ENCODE measurements around the gene KRT83. TPM values are rescaled to one million over a fixed set of nuclear protein-coding genes. Genes with fewer than 3 reads are reported as not detected.

KRT83 gene
- total RNA-seq, 1 donor from 2014 or later, result not detected

- no peak for DNase-seq
- no peak overlapping the region for H3K4me3 Mint-ChIP-seq
- intact Hi-C loops (cut with micrococcal nuclease), result no loop called here
- peaks cover 2% of the 10 kb centered on the region for H3K36me3 Mint-ChIP-seq (ENCODE audit: low read depth)
- H3K4me1 Mint-ChIP-seq, result peaks cover 10% of the 10 kb centered on the region
- peaks cover 44% of the 10 kb centered on the region for H3K27me3 Mint-ChIP-seq
- H3K9me3 Mint-ChIP-seq, result no peaks in the 10 kb centered on the region
- no peak overlapping the region for H3K27ac Mint-ChIP-seq
Measured at GRCh38 chr12:52275686-52276085, 45.5 kb downstream of the KRT83 start.

- intact Hi-C loops (cut with micrococcal nuclease), result no loop called here
- H3K36me3 Mint-ChIP-seq (ENCODE audit: low read depth), result peaks cover 3% of the 10 kb centered on the region
- no peaks in the 10 kb centered on the region for H3K9me3 Mint-ChIP-seq
- H3K4me3 Mint-ChIP-seq, result no peak within 1 kb of the TSS
- H3K27me3 Mint-ChIP-seq, result peaks cover 44% of the 10 kb centered on the region
- H3K27ac Mint-ChIP-seq, result no peak within 1 kb of the TSS
- H3K4me1 Mint-ChIP-seq, result peaks cover 10% of the 10 kb centered on the region
- no peak for DNase-seq
Measured at GRCh38 chr12:52274521-52275120, 46.6 kb downstream of the KRT83 start, which contains the start of gene KRT86. Gene KRT86 (plus strand): TSS chr12:52274645. CDS start chr12:52301917, 27,272 bp downstream.

- H3K4me1 Mint-ChIP-seq, result no peaks in the 10 kb centered on the region
- H3K27ac Mint-ChIP-seq, result peak overlapping the region; percentile 40
- H3K4me3 Mint-ChIP-seq, result no peak overlapping the region
- intact Hi-C loops (cut with micrococcal nuclease), result no loop called here
- no peak for DNase-seq
- H3K36me3 Mint-ChIP-seq (ENCODE audit: low read depth), result peaks cover 6% of the 10 kb centered on the region
- H3K9me3 Mint-ChIP-seq, result no peaks in the 10 kb centered on the region
- peaks cover 35% of the 10 kb centered on the region for H3K27me3 Mint-ChIP-seq
Measured at GRCh38 chr12:52271158-52271557, 50.0 kb downstream of the KRT83 start.

- peaks cover 35% of the 10 kb centered on the region for H3K27me3 Mint-ChIP-seq
Measured at GRCh38 chr12:52270541-52271070, 50.6 kb downstream of the KRT83 start.

GRCh38 chr12:52268212-52268611 is 53.0 kb downstream of the KRT83 start:
- intact Hi-C loops (cut with micrococcal nuclease), result no loop called here
- Mint-ChIP-seq H3K9me3 (no peaks in the 10 kb centered on the region), H3K4me3 (no peak overlapping the region), H3K27me3 (peaks cover 20% of the 10 kb centered on the region), H3K36me3 (ENCODE audit: low read depth) (peaks cover 6% of the 10 kb centered on the region), H3K4me1 (no peaks in the 10 kb centered on the region), H3K27ac (no peak overlapping the region)
- DNase-seq, result no peak

More at GRCh38 chr12:52270541-52271070, 50.6 kb downstream of the KRT83 start:
- Mint-ChIP-seq H3K36me3 (ENCODE audit: low read depth) (peaks cover 6% of the 10 kb centered on the region), H3K27ac (no peak overlapping the region), H3K4me3 (no peak overlapping the region), H3K4me1 (no peaks in the 10 kb centered on the region), H3K9me3 (no peaks in the 10 kb centered on the region)
- no peak for DNase-seq
- intact Hi-C loops (cut with micrococcal nuclease), result no loop called here

GRCh38 chr12:52267699-52268098 is 53.5 kb downstream of the KRT83 start:
- Mint-ChIP-seq H3K36me3 (ENCODE audit: low read depth) (peaks cover 6% of the 10 kb centered on the region), H3K4me3 (no peak overlapping the region), H3K27ac (no peak overlapping the region), H3K27me3 (peaks cover 16% of the 10 kb centered on the region), H3K4me1 (no peaks in the 10 kb centered on the region), H3K9me3 (no peaks in the 10 kb centered on the region)
- intact Hi-C loops (cut with micrococcal nuclease), result no loop called here
- DNase-seq, result no peak

GRCh38 chr12:52267266-52267665 is 53.9 kb downstream of the KRT83 start:
- intact Hi-C loops (cut with micrococcal nuclease), result no loop called here
- H3K27ac Mint-ChIP-seq, result no peak overlapping the region
- H3K9me3 Mint-ChIP-seq, result no peaks in the 10 kb centered on the region
- H3K36me3 Mint-ChIP-seq (ENCODE audit: low read depth), result peaks cover 6% of the 10 kb centered on the region
- DNase-seq, result no peak
- peaks cover 18% of the 10 kb centered on the region for H3K27me3 Mint-ChIP-seq
- H3K4me1 Mint-ChIP-seq, result no peaks in the 10 kb centered on the region
- no peak overlapping the region for H3K4me3 Mint-ChIP-seq

- Mint-ChIP-seq H3K27ac (no peak overlapping the region), H3K4me3 (no peak overlapping the region), H3K36me3 (ENCODE audit: low read depth) (peaks cover 9% of the 10 kb centered on the region), H3K4me1 (no peaks in the 10 kb centered on the region), H3K9me3 (no peaks in the 10 kb centered on the region), H3K27me3 (peaks cover 17% of the 10 kb centered on the region)
- no peak for DNase-seq
- intact Hi-C loops (cut with micrococcal nuclease), result no loop called here
Measured at GRCh38 chr12:52266514-52266913, 54.7 kb downstream of the KRT83 start.

GRCh38 chr12:52264435-52264825 is 56.8 kb downstream of the KRT83 start:
- H3K36me3 Mint-ChIP-seq (ENCODE audit: low read depth), result peaks cover 6% of the 10 kb centered on the region
- H3K4me1 Mint-ChIP-seq, result peaks cover 10% of the 10 kb centered on the region
- H3K27ac Mint-ChIP-seq, result no peak overlapping the region
- no peak for DNase-seq
- intact Hi-C loops (cut with micrococcal nuclease), result no loop called here
- no peak overlapping the region for H3K4me3 Mint-ChIP-seq
- H3K27me3 Mint-ChIP-seq, result peaks cover 23% of the 10 kb centered on the region
- H3K9me3 Mint-ChIP-seq, result no peaks in the 10 kb centered on the region

Other genes starting within 250 kb of the KRT83 start
- gene SMIM41, start 241.7 kb downstream of the KRT83 start, total RNA-seq, result 0.19 TPM in 1 of 2 replicates, not detected in the other
- not detected in 2 replicates for gene KRT80, start 129.4 kb downstream of the KRT83 start, total RNA-seq
- gene KRT7, start 88.2 kb downstream of the KRT83 start, total RNA-seq, result 12.3 and 15.8 TPM in 2 replicates
- gene KRT86, start 46.8 kb downstream of the KRT83 start, total RNA-seq, result 0.44 and 0.64 TPM in 2 replicates
- gene KRT81, start 29.9 kb downstream of the KRT83 start, total RNA-seq, result not detected in 2 replicates
- not detected in 2 replicates for gene KRT85, start 46.1 kb upstream of the KRT83 start, total RNA-seq
- not detected in 2 replicates for gene KRT84, start 64.3 kb upstream of the KRT83 start, total RNA-seq
- gene KRT82, start 84.9 kb upstream of the KRT83 start, total RNA-seq, result not detected in 2 replicates
- gene KRT75, start 113.0 kb upstream of the KRT83 start, total RNA-seq, result not detected in 2 replicates
- gene KRT6B, start 130.7 kb upstream of the KRT83 start, total RNA-seq, result not detected in 2 replicates
- not detected in 2 replicates for gene KRT6C, start 152.4 kb upstream of the KRT83 start, total RNA-seq
- gene KRT6A, start 171.9 kb upstream of the KRT83 start, total RNA-seq, result not detected in 2 replicates
- gene KRT5, start 199.0 kb upstream of the KRT83 start, total RNA-seq, result not detected in 2 replicates
- gene KRT71, start 231.7 kb upstream of the KRT83 start, total RNA-seq, result not detected in 2 replicates